ENCODE results near the gene USH1C.

The USH1C gene

GRCh38 chr11:17544181-17544622 lies at the start of gene USH1C:
Gene USH1C (minus strand): TSS chr11:17544416. CDS start chr11:17544307, 109 bp downstream.
- Histone ChIP-seq H3K36me3 (ENCODE audit: control insufficient read depth, insufficient read depth, low read length) (no peaks in the 10 kb centered on the region), H3K4me1 (ENCODE audit: control insufficient read depth, insufficient read depth, low read length) (peaks cover 16% of the 10 kb centered on the region), H3K9me3 (ENCODE audit: control insufficient read depth, low read length) (no peaks in the 10 kb centered on the region), H3K27me3 (ENCODE audit: control insufficient read depth, insufficient read depth, low read length) (peaks cover 13% of the 10 kb centered on the region), H3K9ac (ENCODE audit: low read length) (peak within 1 kb of the TSS; percentile 95), H3K4me3 (ENCODE audit: low read length) (peak within 1 kb of the TSS; percentile 94)

GRCh38 chr11:17593466-17594245 lies 49.4 kb upstream of the USH1C start:
- Histone ChIP-seq H3K9me3 (ENCODE audit: control insufficient read depth, low read length) (no peaks in the 10 kb centered on the region), H3K4me3 (ENCODE audit: low read length) (no peak overlapping the region), H3K9ac (ENCODE audit: low read length) (no peak overlapping the region), H3K36me3 (ENCODE audit: control insufficient read depth, insufficient read depth, low read length) (no peaks in the 10 kb centered on the region), H3K27me3 (ENCODE audit: control insufficient read depth, insufficient read depth, low read length) (no peaks in the 10 kb centered on the region), H3K4me1 (ENCODE audit: control insufficient read depth, insufficient read depth, low read length) (no peaks in the 10 kb centered on the region)

GRCh38 chr11:17591293-17591692 lies 47.1 kb upstream of the USH1C start:
- Histone ChIP-seq H3K9me3 (ENCODE audit: control insufficient read depth, low read length) (no peaks in the 10 kb centered on the region), H3K27me3 (ENCODE audit: control insufficient read depth, insufficient read depth, low read length) (no peaks in the 10 kb centered on the region), H3K36me3 (ENCODE audit: control insufficient read depth, insufficient read depth, low read length) (no peaks in the 10 kb centered on the region), H3K4me1 (ENCODE audit: control insufficient read depth, insufficient read depth, low read length) (no peaks in the 10 kb centered on the region), H3K4me3 (ENCODE audit: low read length) (no peak overlapping the region), H3K9ac (ENCODE audit: low read length) (no peak overlapping the region)

- H3K4me3 ChIP-seq (ENCODE audit: low read length) = no peak overlapping the region
- no peaks in the 10 kb centered on the region for H3K27me3 ChIP-seq (ENCODE audit: control insufficient read depth, insufficient read depth, low read length)
- no peaks in the 10 kb centered on the region for H3K4me1 ChIP-seq (ENCODE audit: control insufficient read depth, insufficient read depth, low read length)
- no peaks in the 10 kb centered on the region for H3K36me3 ChIP-seq (ENCODE audit: control insufficient read depth, insufficient read depth, low read length)
- H3K9me3 ChIP-seq (ENCODE audit: control insufficient read depth, low read length) = no peaks in the 10 kb centered on the region
- H3K9ac ChIP-seq (ENCODE audit: low read length) = no peak overlapping the region
These were observed 46.2 kb upstream of the USH1C start for GRCh38 chr11:17590463-17590862.

GRCh38 chr11:17588721-17589120 lies 44.5 kb upstream of the USH1C start:
- H3K36me3 ChIP-seq (ENCODE audit: control insufficient read depth, insufficient read depth, low read length) = no peaks in the 10 kb centered on the region
- no peaks in the 10 kb centered on the region for H3K27me3 ChIP-seq (ENCODE audit: control insufficient read depth, insufficient read depth, low read length)
- H3K9me3 ChIP-seq (ENCODE audit: control insufficient read depth, low read length) = no peaks in the 10 kb centered on the region
- no peaks in the 10 kb centered on the region for H3K4me1 ChIP-seq (ENCODE audit: control insufficient read depth, insufficient read depth, low read length)
- no peak overlapping the region for H3K4me3 ChIP-seq (ENCODE audit: low read length)
- no peak overlapping the region for H3K9ac ChIP-seq (ENCODE audit: low read length)

GRCh38 chr11:17588166-17588565 lies 44.0 kb upstream of the USH1C start:
- no peaks in the 10 kb centered on the region for H3K4me1 ChIP-seq (ENCODE audit: control insufficient read depth, insufficient read depth, low read length)
- H3K36me3 ChIP-seq (ENCODE audit: control insufficient read depth, insufficient read depth, low read length) = no peaks in the 10 kb centered on the region
- H3K27me3 ChIP-seq (ENCODE audit: control insufficient read depth, insufficient read depth, low read length) = no peaks in the 10 kb centered on the region
- H3K4me3 ChIP-seq (ENCODE audit: low read length) = no peak overlapping the region
- H3K9me3 ChIP-seq (ENCODE audit: control insufficient read depth, low read length) = no peaks in the 10 kb centered on the region
- H3K9ac ChIP-seq (ENCODE audit: low read length) = no peak overlapping the region

GRCh38 chr11:17585911-17586695 lies 41.9 kb upstream of the USH1C start:
- Histone ChIP-seq H3K36me3 (ENCODE audit: control insufficient read depth, insufficient read depth, low read length) (no peaks in the 10 kb centered on the region), H3K9ac (ENCODE audit: low read length) (no peak overlapping the region), H3K4me3 (ENCODE audit: low read length) (no peak overlapping the region), H3K4me1 (ENCODE audit: control insufficient read depth, insufficient read depth, low read length) (no peaks in the 10 kb centered on the region), H3K9me3 (ENCODE audit: control insufficient read depth, low read length) (no peaks in the 10 kb centered on the region), H3K27me3 (ENCODE audit: control insufficient read depth, insufficient read depth, low read length) (no peaks in the 10 kb centered on the region)

GRCh38 chr11:17581732-17582053 lies 37.5 kb upstream of the USH1C start:
- no peak overlapping the region for H3K4me3 ChIP-seq (ENCODE audit: low read length)
- no peaks in the 10 kb centered on the region for H3K36me3 ChIP-seq (ENCODE audit: control insufficient read depth, insufficient read depth, low read length)
- H3K4me1 ChIP-seq (ENCODE audit: control insufficient read depth, insufficient read depth, low read length) = no peaks in the 10 kb centered on the region
- H3K9me3 ChIP-seq (ENCODE audit: control insufficient read depth, low read length) = no peaks in the 10 kb centered on the region
- H3K27me3 ChIP-seq (ENCODE audit: control insufficient read depth, insufficient read depth, low read length) = no peaks in the 10 kb centered on the region
- no peak overlapping the region for H3K9ac ChIP-seq (ENCODE audit: low read length)

GRCh38 chr11:17581036-17581731 lies 37.0 kb upstream of the USH1C start:
- Histone ChIP-seq H3K4me1 (ENCODE audit: control insufficient read depth, insufficient read depth, low read length) (no peaks in the 10 kb centered on the region), H3K4me3 (ENCODE audit: low read length) (no peak overlapping the region), H3K36me3 (ENCODE audit: control insufficient read depth, insufficient read depth, low read length) (no peaks in the 10 kb centered on the region), H3K27me3 (ENCODE audit: control insufficient read depth, insufficient read depth, low read length) (no peaks in the 10 kb centered on the region), H3K9ac (ENCODE audit: low read length) (no peak overlapping the region), H3K9me3 (ENCODE audit: control insufficient read depth, low read length) (no peaks in the 10 kb centered on the region)

GRCh38 chr11:17580271-17580670 lies 36.1 kb upstream of the USH1C start:
- H3K36me3 ChIP-seq (ENCODE audit: control insufficient read depth, insufficient read depth, low read length) = no peaks in the 10 kb centered on the region

GRCh38 chr11:17579451-17579850 lies 35.2 kb upstream of the USH1C start:
- H3K9me3 ChIP-seq (ENCODE audit: control insufficient read depth, low read length) = no peaks in the 10 kb centered on the region
- no peaks in the 10 kb centered on the region for H3K36me3 ChIP-seq (ENCODE audit: control insufficient read depth, insufficient read depth, low read length)
- no peaks in the 10 kb centered on the region for H3K4me1 ChIP-seq (ENCODE audit: control insufficient read depth, insufficient read depth, low read length)
- H3K9ac ChIP-seq (ENCODE audit: low read length) = no peak overlapping the region
- H3K27me3 ChIP-seq (ENCODE audit: control insufficient read depth, insufficient read depth, low read length) = no peaks in the 10 kb centered on the region
- H3K4me3 ChIP-seq (ENCODE audit: low read length) = no peak overlapping the region

More at GRCh38 chr11:17580271-17580670, 36.1 kb upstream of the USH1C start:
- H3K9me3 ChIP-seq (ENCODE audit: control insufficient read depth, low read length) = no peaks in the 10 kb centered on the region
- H3K9ac ChIP-seq (ENCODE audit: low read length) = no peak overlapping the region
- no peaks in the 10 kb centered on the region for H3K27me3 ChIP-seq (ENCODE audit: control insufficient read depth, insufficient read depth, low read length)
- H3K4me3 ChIP-seq (ENCODE audit: low read length) = no peak overlapping the region
- H3K4me1 ChIP-seq (ENCODE audit: control insufficient read depth, insufficient read depth, low read length) = no peaks in the 10 kb centered on the region

GRCh38 chr11:17578958-17579357 lies 34.7 kb upstream of the USH1C start:
- Histone ChIP-seq H3K36me3 (ENCODE audit: control insufficient read depth, insufficient read depth, low read length) (no peaks in the 10 kb centered on the region), H3K9ac (ENCODE audit: low read length) (no peak overlapping the region), H3K4me3 (ENCODE audit: low read length) (no peak overlapping the region), H3K9me3 (ENCODE audit: control insufficient read depth, low read length) (no peaks in the 10 kb centered on the region), H3K27me3 (ENCODE audit: control insufficient read depth, insufficient read depth, low read length) (no peaks in the 10 kb centered on the region), H3K4me1 (ENCODE audit: control insufficient read depth, insufficient read depth, low read length) (no peaks in the 10 kb centered on the region)

Data from mucosa of stomach (tissue), 1 donor.